Measurements from ENCODE around the gene BCL6.

GRCh38 chr3:187775549-187775948 lies 30.3 kb upstream of the BCL6 start:
- TF ChIP-seq CTCF (conservative IDR thresholded peaks at IDR 0.05 in 1 of 2, IDR thresholded peaks at IDR 0.05 in 1 of 2; ENCODE audit: extremely low read depth in 1 of 2, insufficient read depth in 1 of 2, low read depth in 1 of 2, low read length in 2 of 2) (no peak), EZH2 (IDR thresholded peaks at IDR 0.05; ENCODE audit: borderline replicate concordance, low read length) (no peak)
